Measurements from ENCODE around the gene FHIT. TPM values are rescaled to one million over a fixed set of nuclear protein-coding genes. Genes with fewer than 3 reads are reported as not detected.
A peak's percentile ranks its signal among the peaks of the same experiment; 100 is the strongest.

Gene FHIT
- total RNA-seq, 4 donors from 2014 or later = 3.2 to 10.9 (median 6.4) TPM

DNA sequence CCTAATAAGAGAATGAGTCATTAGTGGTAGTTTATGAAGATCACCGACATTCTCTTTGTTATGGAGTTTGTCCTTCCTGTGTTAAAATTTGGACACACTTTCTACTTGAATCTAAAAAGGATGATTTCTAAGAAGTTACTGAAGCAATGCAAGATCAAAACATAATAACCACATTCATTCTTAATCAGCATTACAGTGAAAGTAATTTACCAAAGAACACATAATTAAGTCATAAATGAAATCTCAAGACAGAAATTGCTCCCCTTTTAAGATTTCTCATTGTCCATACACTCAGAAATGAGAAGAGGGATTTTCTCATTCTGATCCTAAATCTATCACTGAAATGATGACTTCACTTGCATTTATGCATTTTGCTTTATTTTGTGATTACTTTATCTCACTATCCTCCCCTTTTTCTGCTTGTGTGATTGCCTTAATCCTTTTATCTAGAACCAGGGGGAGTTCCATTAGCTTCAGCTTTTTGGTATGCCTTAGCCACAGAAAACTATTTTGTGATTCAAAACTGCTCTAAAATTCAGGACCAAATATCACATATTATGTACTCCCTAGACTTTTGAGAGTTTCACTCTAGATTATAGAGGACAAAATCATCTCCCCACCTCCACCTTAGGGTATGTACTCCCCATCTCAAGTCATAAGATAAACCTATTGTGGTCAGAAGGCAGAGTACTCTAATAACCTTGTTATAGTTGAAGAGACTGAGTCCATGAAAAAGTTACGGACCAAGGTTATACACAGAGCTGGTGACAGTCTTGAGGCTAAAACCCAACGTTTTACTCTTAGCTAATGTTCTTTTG is 1383.9 kb downstream of the FHIT start:
- TF ChIP-seq, protein P1, sequence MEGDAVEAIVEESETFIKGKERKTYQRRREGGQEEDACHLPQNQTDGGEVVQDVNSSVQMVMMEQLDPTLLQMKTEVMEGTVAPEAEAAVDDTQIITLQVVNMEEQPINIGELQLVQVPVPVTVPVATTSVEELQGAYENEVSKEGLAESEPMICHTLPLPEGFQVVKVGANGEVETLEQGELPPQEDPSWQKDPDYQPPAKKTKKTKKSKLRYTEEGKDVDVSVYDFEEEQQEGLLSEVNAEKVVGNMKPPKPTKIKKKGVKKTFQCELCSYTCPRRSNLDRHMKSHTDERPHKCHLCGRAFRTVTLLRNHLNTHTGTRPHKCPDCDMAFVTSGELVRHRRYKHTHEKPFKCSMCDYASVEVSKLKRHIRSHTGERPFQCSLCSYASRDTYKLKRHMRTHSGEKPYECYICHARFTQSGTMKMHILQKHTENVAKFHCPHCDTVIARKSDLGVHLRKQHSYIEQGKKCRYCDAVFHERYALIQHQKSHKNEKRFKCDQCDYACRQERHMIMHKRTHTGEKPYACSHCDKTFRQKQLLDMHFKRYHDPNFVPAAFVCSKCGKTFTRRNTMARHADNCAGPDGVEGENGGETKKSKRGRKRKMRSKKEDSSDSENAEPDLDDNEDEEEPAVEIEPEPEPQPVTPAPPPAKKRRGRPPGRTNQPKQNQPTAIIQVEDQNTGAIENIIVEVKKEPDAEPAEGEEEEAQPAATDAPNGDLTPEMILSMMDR (IDR thresholded peaks at IDR 0.05) = no peak
- ATAC-seq (ENCODE audit: low FRiP score) (no peak), DNase-seq (ENCODE audit: low spot score) (no peak)

DNA sequence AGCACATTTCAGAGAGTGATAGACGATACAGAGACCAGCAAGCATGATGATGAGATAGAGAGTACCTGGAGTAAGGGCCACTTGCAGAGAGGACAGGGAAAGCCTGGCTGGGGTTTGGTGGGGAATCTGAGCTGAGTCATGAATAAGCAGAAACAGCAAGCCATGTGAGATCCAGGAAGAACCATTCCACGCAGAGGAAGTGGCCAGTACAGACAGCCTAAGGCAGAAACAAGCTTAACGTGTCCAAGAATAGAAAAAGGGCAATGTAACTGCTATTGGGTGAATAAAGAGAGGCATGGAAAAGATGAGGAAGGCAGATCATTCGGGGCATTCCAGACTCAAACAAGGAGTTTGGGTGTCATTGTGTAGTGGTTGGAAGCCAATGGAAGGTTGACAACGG is 1385.2 kb downstream of the FHIT start:
- TF ChIP-seq, protein P1 (IDR thresholded peaks at IDR 0.05) = no peak
- ATAC-seq (ENCODE audit: low FRiP score) (no peak), DNase-seq (ENCODE audit: low spot score) (no peak)

DNA sequence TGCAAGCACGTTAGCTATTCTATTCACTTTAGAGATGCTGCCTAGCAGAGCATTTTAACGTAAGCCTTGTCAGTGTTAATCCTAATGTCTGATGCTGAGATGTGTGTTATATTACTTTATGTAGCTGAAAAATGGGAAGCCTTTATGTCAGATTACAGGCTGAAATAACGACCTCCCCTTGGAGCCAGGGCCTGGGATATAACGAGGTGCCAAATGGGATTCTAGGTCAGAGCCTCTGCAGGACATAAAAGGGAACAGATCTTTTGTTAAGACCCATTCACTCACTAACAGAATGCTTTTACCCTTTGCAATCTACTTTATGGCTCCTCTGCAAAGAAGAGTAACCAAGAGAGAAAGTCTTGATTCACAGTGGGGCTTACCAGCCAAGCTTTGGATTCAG is 1385.9 kb downstream of the FHIT start:
- ATAC-seq (ENCODE audit: low FRiP score) (no peak), DNase-seq (ENCODE audit: low spot score) (no peak)
- TF ChIP-seq, protein P1 (IDR thresholded peaks at IDR 0.05) = no peak

DNA sequence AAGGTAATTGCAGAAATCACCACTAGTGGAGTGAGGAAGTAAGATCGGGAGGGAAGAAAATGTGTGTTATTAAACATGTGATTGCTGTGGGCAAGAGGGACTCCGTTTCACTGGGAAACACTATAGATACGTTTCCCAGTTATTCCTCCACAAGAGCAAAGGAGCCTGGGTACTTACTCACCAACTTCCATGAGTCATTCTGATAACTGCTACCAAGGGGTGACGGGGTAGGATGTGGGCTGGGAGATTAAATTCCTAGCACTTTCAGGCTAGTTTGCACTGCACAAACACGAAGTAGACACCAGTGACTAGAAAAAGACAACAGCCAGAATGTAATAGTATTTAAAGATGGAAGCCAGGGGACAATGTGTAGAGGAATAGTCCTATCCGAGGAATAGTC is 1388.6 kb downstream of the FHIT start:
- DNase-seq (ENCODE audit: low spot score) = no peak
- ATAC-seq (ENCODE audit: low FRiP score) = no peak
- TF ChIP-seq, protein P1 (IDR thresholded peaks at IDR 0.05) = no peak

DNA sequence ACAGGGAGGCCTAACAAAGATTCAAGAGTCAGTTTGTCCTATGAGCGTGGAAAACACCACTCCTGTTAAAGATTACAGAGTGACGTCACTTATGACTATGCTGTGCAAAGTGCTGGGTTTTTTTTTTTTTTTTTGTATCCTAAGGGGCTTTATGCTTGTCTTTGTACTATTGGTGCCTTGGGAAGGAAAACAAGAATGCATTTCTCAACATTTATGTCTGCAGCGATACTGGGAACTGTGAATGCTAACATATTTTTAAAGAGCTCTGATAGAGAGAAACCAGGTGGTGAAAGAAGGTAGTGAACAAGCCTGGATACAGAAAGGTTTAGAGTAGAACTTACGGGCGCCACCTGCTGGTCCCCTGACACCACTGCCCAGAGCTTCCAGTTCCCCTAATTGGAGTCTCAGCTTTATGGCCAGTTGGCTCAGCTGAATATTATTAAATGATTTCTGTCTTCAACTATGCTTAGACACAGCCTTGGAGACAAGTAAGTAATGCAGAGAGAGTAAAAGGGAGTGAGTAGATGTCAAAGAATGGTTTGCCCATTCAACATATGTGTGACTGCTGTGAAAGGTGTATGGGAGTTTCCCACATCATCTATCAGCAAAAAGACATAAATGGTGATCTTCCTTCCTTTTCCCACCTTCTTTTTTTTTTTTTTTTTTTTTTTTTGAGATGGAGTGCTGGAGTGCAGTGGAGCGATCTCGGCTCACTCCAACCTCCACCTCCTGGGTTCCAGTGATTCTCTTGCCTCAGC is 1393.5 kb downstream of the FHIT start:
- TF ChIP-seq, protein P1 (IDR thresholded peaks at IDR 0.05) = peak in 2 of 3 donors; percentile 54 to 70
- peak; percentile 71 for ATAC-seq (ENCODE audit: low FRiP score)
- DNase-seq (ENCODE audit: low spot score) = peak; percentile 50

DNA sequence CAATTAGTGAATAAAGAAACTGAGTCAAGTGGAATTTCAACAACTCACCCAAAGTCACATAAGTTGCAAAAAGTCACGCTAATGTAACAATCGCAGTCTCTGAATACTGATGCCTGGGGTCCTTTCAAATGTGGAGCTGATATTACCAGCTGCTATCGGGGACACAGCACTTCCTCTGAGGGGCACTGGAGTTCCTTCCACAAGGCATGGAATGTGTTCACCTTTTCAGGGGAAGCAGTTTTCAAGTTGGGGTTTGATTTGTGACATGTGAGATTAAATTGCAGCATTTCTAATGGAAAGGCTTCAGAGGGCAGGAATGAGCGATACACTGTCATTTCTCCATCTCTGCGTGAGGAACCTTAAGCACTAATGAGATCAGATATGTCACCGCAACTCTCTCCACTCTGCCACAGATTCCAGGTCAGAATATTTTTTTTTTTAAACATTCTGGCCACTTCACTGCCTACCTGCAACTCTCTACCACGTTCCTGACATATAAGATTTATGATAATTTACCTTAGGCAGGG is 1394.3 kb downstream of the FHIT start:
- ATAC-seq (ENCODE audit: low FRiP score) (no peak), DNase-seq (ENCODE audit: low spot score) (no peak)
- TF ChIP-seq, protein P1 (IDR thresholded peaks at IDR 0.05) = no peak

Measured in omental fat pad (tissue), 4 donors.